HL-60 (cell line): ENCODE results near the gene AFF1.
A peak's percentile ranks its signal among the peaks of the same experiment; 100 is the strongest.

ENCODE experiments used
- DNase-seq, 2 experiments: peaks; one replicate each; pipeline ENCODE4 v3.0.0-alpha.2; 2010 to 2020; ENCODE audit warnings: low read depth in 1 of 2, low spot score in 1 of 2
- H3K27ac ChIP-seq: fragments of 250-450 bp; sonication (Bioruptor Pico); replicated peaks from 2 replicates; pipeline ENCODE4 v1.5.1; 2020; ENCODE audit warnings: mild to moderate bottlenecking, moderate library complexity
- H3K27me3 ChIP-seq: fragments of 250-450 bp; sonication (Bioruptor Pico); 2 replicates; pipeline ENCODE4 v1.5.1; 2021; ENCODE audit warnings: mild to moderate bottlenecking, moderate library complexity; ENCODE audit not compliant: insufficient read depth, poor library complexity, severe bottlenecking
- H3K4me3 ChIP-seq: replicated peaks from 2 replicates; pipeline ENCODE4 v1.5.1; 2011; ENCODE audit warnings: mild to moderate bottlenecking, control low read depth, low read length; ENCODE audit not compliant: insufficient read depth
- GABPA ChIP-seq: IDR thresholded peaks from 2 replicates; pipeline ENCODE4 v1.6.1; 2012; ENCODE audit warnings: low read depth
- POLR2AphosphoS5 ChIP-seq: IDR thresholded peaks from 2 replicates; pipeline ENCODE4 v1.6.1; 2012; ENCODE audit warnings: low read depth
- SPI1 ChIP-seq: IDR thresholded peaks from 2 replicates; pipeline ENCODE4 v1.6.1; 2012; ENCODE audit warnings: low read depth, mild to moderate bottlenecking, borderline replicate concordance
- TF ChIP-seq, protein P1 (sequence below): IDR thresholded peaks from 2 replicates; pipeline ENCODE4 v1.6.1; 2012; ENCODE audit warnings: low read depth; ENCODE audit not compliant: insufficient replicate concordance
- TF ChIP-seq, protein P2 (sequence below): IDR thresholded peaks from one replicate; pipeline ENCODE4 v1.5.1; 2011; ENCODE audit warnings: low read length, control low read depth, inconsistent platforms; ENCODE audit not compliant: insufficient read depth

Gene AFF1

DNA sequence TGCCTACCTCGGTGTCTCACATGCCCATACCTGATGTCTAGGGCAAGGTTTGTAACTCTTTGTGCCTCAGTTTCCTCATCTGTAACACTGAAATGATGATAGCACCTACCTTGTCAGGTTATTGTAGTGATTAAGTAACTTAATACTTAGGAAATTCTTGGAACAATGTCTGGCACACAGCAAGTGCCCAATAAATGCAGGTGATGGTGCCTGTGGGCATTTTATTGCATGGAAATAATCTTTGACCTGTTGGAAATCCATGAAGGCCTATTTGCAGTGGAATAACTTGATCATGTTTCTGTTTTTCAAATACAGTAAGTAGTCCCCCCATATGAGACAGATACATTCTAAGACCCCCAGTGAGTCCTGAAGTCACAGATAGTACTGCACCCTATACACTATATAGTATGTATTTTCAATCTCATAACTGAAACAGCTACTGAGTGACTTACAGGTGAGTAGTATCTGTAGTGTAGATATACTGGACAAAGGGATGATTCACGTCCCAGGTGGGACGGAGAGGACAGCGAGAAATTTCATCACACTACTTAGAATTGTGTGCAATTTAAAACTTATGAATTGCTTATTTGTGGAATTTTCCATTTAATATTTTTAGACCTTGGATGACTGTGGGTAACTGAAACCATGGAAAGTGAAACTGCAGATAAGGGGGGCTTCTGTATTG, 42.1 kb downstream of the AFF1 start:
- TF ChIP-seq GABPA (no peak), POLR2AphosphoS5 (no peak), SPI1 (no peak)
- TF ChIP-seq, protein P1, sequence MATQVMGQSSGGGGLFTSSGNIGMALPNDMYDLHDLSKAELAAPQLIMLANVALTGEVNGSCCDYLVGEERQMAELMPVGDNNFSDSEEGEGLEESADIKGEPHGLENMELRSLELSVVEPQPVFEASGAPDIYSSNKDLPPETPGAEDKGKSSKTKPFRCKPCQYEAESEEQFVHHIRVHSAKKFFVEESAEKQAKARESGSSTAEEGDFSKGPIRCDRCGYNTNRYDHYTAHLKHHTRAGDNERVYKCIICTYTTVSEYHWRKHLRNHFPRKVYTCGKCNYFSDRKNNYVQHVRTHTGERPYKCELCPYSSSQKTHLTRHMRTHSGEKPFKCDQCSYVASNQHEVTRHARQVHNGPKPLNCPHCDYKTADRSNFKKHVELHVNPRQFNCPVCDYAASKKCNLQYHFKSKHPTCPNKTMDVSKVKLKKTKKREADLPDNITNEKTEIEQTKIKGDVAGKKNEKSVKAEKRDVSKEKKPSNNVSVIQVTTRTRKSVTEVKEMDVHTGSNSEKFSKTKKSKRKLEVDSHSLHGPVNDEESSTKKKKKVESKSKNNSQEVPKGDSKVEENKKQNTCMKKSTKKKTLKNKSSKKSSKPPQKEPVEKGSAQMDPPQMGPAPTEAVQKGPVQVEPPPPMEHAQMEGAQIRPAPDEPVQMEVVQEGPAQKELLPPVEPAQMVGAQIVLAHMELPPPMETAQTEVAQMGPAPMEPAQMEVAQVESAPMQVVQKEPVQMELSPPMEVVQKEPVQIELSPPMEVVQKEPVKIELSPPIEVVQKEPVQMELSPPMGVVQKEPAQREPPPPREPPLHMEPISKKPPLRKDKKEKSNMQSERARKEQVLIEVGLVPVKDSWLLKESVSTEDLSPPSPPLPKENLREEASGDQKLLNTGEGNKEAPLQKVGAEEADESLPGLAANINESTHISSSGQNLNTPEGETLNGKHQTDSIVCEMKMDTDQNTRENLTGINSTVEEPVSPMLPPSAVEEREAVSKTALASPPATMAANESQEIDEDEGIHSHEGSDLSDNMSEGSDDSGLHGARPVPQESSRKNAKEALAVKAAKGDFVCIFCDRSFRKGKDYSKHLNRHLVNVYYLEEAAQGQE, result no peak
- TF ChIP-seq, protein P2, sequence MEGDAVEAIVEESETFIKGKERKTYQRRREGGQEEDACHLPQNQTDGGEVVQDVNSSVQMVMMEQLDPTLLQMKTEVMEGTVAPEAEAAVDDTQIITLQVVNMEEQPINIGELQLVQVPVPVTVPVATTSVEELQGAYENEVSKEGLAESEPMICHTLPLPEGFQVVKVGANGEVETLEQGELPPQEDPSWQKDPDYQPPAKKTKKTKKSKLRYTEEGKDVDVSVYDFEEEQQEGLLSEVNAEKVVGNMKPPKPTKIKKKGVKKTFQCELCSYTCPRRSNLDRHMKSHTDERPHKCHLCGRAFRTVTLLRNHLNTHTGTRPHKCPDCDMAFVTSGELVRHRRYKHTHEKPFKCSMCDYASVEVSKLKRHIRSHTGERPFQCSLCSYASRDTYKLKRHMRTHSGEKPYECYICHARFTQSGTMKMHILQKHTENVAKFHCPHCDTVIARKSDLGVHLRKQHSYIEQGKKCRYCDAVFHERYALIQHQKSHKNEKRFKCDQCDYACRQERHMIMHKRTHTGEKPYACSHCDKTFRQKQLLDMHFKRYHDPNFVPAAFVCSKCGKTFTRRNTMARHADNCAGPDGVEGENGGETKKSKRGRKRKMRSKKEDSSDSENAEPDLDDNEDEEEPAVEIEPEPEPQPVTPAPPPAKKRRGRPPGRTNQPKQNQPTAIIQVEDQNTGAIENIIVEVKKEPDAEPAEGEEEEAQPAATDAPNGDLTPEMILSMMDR, result no peak
- Histone ChIP-seq H3K4me3 (no peak overlapping the region), H3K27ac (no peak overlapping the region), H3K27me3 (no peaks in the 10 kb centered on the region)
- no peak for DNase-seq

DNA sequence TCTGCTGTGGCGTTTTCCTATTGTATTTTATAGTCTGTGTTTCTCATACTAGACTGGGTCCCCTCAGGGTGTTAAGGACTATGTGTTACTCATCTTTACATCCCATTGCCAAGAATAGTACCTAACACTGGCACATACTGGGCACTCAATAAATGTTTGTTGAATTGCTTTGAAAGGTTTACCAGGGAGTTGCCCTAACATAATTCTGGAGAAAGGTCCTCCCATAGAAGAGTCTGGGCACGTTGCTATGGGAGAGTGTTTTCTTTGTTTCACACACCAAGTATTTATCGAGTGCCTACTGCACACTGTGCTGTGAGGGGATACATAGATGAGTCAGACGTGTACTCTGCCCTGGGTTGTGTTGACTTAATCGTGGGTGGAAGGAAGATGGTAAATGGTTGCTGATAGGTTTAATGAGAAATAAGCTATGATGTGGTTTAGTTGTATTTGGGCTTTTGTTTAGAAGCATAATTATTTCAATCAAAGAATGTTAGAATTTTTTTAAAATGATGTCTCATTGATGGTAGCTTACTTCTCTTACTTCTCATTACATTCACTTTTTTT, 42.9 kb downstream of the AFF1 start:
- TF ChIP-seq GABPA (no peak), POLR2AphosphoS5 (no peak), SPI1 (no peak)
- TF ChIP-seq, protein P1, result no peak
- TF ChIP-seq, protein P2, result no peak
- no peak for DNase-seq
- H3K4me3 ChIP-seq, result no peak overlapping the region
- H3K27me3 ChIP-seq, result no peaks in the 10 kb centered on the region
- H3K27ac ChIP-seq, result no peak overlapping the region

DNA sequence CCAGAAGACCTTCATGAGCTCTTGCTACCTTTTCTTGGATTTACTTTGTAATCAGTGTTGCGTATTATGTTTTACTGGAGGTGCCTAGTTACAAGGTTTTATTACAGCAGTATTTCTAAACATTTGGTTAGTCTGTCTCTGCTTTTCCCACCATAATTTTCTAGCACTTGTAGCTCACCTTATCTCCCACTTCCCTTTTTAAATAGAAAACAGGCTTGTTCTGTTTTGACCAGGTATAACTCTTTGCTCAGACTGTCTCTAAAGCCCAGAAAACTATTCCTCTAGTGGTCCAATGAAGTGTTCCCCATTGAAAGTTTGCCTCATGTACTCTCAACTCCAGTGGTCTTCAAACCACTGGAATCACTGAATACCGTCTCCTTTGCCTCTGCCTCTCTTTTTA, 43.9 kb downstream of the AFF1 start:
- H3K27me3 ChIP-seq, result no peaks in the 10 kb centered on the region
- DNase-seq, result no peak
- TF ChIP-seq, protein P2, result no peak
- peak; percentile 65 for TF ChIP-seq SPI1
- H3K4me3 ChIP-seq, result no peak overlapping the region
- H3K27ac ChIP-seq, result 0 out of 2 replicates have a peak overlapping the region, but pooled peaks have one; percentile 8
